Measurements from ENCODE around the gene ACTN3.

DNA sequence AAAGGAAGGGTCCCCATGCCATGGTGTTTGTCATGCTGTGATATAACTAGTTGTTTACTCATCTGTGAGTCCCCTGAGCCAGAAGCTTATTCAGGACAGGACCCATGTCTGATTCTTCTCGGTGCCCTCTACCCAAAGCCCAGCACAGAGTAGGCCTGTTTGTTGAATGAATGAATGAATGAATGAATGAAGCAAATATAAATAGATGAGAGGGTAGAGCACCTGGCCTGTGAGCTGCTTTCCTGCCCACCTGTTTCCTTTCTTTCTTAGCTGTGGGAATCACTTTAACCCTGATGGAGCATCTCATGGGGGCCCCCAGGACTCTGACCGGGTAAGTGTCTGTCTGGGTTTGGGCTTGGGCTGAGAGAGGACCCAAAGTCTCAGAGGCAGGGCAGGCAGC, 53.5 kb downstream of the ACTN3 start:
- TF ChIP-seq POLR2A (IDR thresholded peaks at IDR 0.05), result no peak
- TF ChIP-seq, protein P1, sequence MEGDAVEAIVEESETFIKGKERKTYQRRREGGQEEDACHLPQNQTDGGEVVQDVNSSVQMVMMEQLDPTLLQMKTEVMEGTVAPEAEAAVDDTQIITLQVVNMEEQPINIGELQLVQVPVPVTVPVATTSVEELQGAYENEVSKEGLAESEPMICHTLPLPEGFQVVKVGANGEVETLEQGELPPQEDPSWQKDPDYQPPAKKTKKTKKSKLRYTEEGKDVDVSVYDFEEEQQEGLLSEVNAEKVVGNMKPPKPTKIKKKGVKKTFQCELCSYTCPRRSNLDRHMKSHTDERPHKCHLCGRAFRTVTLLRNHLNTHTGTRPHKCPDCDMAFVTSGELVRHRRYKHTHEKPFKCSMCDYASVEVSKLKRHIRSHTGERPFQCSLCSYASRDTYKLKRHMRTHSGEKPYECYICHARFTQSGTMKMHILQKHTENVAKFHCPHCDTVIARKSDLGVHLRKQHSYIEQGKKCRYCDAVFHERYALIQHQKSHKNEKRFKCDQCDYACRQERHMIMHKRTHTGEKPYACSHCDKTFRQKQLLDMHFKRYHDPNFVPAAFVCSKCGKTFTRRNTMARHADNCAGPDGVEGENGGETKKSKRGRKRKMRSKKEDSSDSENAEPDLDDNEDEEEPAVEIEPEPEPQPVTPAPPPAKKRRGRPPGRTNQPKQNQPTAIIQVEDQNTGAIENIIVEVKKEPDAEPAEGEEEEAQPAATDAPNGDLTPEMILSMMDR (IDR thresholded peaks at IDR 0.05), result no peak
